ENCODE measurements around the gene CPLX4. TPM values are rescaled to one million over a fixed set of nuclear protein-coding genes. Genes with fewer than 3 reads are reported as not detected.

CPLX4 gene, protein sequence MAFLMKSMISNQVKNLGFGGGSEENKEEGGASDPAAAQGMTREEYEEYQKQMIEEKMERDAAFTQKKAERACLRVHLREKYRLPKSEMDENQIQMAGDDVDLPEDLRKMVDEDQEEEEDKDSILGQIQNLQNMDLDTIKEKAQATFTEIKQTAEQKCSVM
- total RNA-seq, result not detected in 2 replicates

DNA sequence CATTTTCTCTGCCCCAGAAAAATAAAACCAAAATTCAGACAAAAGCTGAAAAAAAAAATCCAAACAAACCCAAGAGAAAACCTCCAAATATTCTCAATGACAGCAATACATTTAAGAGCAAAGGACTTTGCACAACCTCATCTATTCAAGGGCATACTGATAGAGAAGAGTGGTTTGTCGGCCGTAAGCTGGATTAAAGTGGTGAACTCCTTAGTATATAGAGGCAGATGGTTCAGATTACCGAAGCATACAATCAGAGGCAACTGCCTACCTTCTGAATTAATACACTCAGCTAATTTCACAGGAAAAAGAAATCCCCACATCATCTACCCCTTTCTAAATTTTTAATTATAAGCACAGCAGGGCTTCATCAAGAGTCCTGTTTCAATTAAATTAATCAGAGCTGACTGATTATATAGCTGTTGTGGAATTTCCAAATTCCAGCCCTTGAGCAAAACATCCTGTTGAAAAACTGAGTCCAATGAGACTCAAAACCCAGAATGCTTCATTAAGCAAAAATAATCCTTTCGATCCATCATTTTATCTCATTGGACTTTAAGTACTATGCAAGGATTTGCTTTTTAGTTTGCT is at the start of gene CPLX4:
CPLX4 (minus strand) TSS at position 190 of the 591 bp plus-strand sequence; CDS start at position 3, 187 bp downstream.

DNA sequence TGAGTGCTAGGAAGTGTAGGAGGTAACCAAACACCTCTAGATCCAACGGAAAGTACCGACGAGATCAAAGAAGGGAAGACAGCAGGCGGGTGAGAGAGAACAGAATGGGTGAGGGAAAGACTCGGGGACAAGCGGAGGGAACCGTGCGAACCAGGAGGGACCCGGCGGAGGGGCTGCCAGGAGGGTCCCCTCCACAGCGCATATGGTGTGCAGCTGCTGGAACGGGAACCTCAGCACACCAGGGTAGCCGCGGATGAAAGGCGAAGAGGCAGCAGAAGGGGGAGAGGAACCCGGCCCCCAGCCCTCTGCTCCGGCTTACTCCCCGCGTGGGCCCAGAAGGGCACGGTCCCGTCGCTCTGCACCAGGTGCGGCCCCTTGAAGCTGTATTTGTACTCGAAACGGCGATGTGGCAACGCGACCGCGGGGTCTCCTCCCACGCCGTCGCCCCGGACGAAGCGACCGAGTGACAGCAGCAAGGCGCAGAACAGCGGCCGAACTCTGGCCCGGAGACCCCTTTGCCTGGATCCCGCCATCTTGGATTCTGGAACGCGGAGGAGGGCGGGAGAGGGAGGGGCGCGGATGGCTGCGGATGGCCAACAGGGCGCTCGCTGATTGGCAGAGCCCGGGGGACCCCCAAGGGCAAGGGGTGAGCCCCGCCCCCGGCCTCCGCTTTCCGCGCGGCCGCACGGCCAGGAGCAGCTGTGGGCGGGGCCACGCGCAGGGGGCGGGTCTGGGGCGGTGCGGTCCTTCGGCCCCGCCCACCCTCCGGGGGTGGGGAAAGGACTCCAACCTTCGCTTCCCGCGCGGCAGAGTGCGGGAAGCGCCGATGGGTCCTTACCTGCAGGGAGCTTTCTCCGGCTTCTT is 40.5 kb upstream of the CPLX4 start, which contains the start of gene LMAN1:
LMAN1 (minus strand) TSS at position 554 of the 864 bp plus-strand sequence; CDS start at position 533, 21 bp downstream.

DNA sequence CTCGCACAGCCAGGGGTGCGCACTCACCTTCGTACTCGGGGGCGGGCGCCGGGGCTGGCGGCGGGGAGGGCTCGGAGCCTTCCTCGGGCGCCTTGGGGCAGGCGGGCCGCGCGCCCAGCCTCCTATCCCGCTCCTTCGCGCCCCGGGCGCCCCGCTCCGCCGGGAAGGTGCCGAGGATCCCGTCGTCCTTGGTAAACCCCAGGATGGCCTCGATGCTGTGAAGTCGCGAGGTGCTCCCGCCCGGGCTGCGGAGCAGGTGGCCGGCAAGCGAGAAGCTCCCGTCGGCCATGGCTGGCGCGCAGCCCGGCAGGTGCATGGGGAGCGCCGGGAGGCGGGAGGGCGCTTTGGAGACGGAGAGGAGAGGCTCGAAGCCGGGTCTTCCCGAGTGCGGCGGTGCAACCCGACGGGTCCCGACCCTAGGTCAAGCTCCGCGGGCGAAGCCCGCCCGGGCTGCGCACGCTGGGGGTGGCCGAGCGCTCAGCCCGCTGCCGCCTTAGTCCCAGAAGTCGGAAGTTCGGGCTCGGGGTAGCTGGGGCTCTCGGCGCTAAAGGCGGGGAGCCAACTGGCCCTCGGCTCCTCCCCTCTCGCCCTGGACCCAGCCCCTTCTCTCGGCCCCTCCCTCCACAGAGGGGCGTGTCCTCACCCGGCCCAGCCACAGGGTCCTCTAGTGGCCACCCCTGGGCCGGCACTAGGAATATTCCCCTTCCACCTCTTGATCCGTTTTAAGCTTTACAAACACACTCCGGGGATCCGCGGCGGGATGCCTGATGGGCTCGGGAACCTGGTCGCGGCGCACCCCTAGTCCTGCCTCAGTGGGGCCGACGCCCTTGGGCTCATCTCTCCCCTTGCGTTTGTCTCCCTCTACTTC is 45.3 kb downstream of the CPLX4 start, which contains the start of gene RAX:
RAX (minus strand) TSS at position 564 of the 868 bp plus-strand sequence; CDS start at position 316, 248 bp downstream.

Other genes with a start within 250 kb of the CPLX4 start
- 17.2 and 17.4 TPM in 2 replicates for gene SEC11C, start 178.8 kb downstream of the CPLX4 start, total RNA-seq
- not detected in 2 replicates for gene GRP, start 98.5 kb downstream of the CPLX4 start, total RNA-seq
- gene RAX, start 45.2 kb downstream of the CPLX4 start, total RNA-seq, result not detected in 2 replicates
- gene LMAN1, start 40.6 kb upstream of the CPLX4 start, total RNA-seq, result 300 and 355 TPM in 2 replicates